Spleen (tissue), 7 donors: Measurements from ENCODE around the gene COL5A1.

Source experiments
- POLR2A ChIP-seq, 3 donors: fragments of 450-650 bp; IDR thresholded peaks; one replicate each; pipeline ENCODE4 v1.5.1; 2017; ENCODE audit warnings: antibody characterized with exemption in 3 of 3, mild to moderate bottlenecking in 1 of 3
- POLR2AphosphoS5 ChIP-seq, 3 donors: sonication (generic); formaldehyde crosslinking; IDR thresholded peaks; one replicate each; pipeline ENCODE4 v1.5.1; 2017; ENCODE audit warnings: antibody characterized with exemption in 3 of 3
- TF ChIP-seq, protein P1 (sequence below), 11 experiments: fragments of 200-600 bp in 7 of 11; fragments of 450-650 bp in 4 of 11; sonication (generic) in 4 of 11; IDR thresholded peaks in 8 of 11; conservative IDR thresholded peaks in 3 of 11; 1 replicate in 7 of 11; 2 replicates in 4 of 11; pipeline versions ENCODE4 v1.4.0 to v1.8.0; 2016 to 2021; ENCODE audit warnings: antibody characterized with exemption in 11 of 11, inconsistent platforms in 4 of 11, mild to moderate bottlenecking in 1 of 11
- donor health status: DM: no; HTN: no; CAD: no; lungs with moderate emphysema.
- donor health status: DM: no; HTN: no; CAD: no.
- donor health status: DM: no; HTN: no; CAD: no.

DNA sequence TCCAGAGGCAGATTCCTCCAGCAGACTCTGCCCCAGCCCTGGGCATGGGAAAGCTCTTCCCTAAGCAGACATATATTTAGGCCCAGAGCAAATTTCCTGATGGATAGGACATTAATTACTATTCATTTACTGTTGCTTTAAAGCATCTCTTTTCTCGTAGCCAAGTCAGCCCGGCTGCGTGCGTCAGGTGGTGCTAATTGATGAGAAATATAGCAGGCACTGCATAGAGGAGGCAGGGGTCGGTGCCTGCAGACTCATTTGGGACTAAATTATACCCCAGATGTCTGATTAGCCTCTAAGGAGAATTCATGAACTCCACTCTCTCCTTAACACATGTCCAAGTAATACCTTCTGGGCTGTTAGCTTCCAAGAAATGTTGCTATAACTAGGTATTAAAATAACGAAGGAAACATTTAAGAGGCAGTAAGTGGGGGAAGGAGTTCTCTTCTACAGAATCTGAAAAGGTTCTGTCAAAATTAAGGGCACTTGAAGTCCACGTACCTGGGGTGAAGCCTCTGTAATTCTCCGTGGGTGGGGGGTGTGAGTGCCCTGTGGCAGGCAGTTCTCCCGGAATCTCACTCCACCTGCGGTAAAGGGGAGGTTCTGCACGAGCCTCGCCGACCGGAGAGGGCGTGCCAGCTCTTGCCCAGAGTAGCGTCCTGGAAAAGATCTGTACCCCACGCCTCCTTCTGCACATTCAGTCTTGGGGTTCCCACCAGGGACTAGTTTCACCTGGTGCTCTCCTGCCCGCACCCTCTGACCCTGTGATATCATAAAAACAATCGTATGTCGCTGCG, 123.1 kb downstream of the COL5A1 start:
- TF ChIP-seq, protein P1, sequence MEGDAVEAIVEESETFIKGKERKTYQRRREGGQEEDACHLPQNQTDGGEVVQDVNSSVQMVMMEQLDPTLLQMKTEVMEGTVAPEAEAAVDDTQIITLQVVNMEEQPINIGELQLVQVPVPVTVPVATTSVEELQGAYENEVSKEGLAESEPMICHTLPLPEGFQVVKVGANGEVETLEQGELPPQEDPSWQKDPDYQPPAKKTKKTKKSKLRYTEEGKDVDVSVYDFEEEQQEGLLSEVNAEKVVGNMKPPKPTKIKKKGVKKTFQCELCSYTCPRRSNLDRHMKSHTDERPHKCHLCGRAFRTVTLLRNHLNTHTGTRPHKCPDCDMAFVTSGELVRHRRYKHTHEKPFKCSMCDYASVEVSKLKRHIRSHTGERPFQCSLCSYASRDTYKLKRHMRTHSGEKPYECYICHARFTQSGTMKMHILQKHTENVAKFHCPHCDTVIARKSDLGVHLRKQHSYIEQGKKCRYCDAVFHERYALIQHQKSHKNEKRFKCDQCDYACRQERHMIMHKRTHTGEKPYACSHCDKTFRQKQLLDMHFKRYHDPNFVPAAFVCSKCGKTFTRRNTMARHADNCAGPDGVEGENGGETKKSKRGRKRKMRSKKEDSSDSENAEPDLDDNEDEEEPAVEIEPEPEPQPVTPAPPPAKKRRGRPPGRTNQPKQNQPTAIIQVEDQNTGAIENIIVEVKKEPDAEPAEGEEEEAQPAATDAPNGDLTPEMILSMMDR (IDR thresholded peaks at IDR 0.05 in 8 of 11, conservative IDR thresholded peaks at IDR 0.05 in 3 of 11) = no peak
- TF ChIP-seq POLR2A (IDR thresholded peaks at IDR 0.05) = no peak
- no peak for TF ChIP-seq POLR2AphosphoS5 (IDR thresholded peaks at IDR 0.05)
